A549 treated with Mapracorat at 1 μM for 4 hours (cell line): ENCODE data around the gene C4B. TPM values are rescaled to one million over a fixed set of nuclear protein-coding genes. Genes with fewer than 3 reads are reported as not detected.

ENCODE experiments used
- total RNA-seq: library from RNA; stranded (reverse); fragments of 200-300 nt; extraction: Qiagen RNA extraction; gene quantifications from 5 replicates; pipeline ENCODE4 v1.2.3, GENCODE V29; 2022

C4B gene
- 0.69 to 1.5 TPM (median 1.3 TPM) in 5 replicates for total RNA-seq

GRCh38 chr6:32014547-32014946, at the start of gene C4B:
TSS of gene C4B (plus strand) at chr6:32014795. CDS start at chr6:32014846, 51 bp downstream.

GRCh38 chr6:31971993-31972708, 42.4 kb upstream of the C4B start, which contains the start of gene DXO:
TSS of gene DXO (minus strand) at chr6:31972138. CDS start at chr6:31971675, 463 bp downstream.

GRCh38 chr6:31981744-31982143, 32.9 kb upstream of the C4B start, which contains the start of gene C4A:
TSS of gene C4A (plus strand) at chr6:31982057. CDS start at chr6:31982108, 51 bp downstream.

GRCh38 chr6:32037598-32038524, 23.3 kb downstream of the C4B start, which contains the start of gene CYP21A2:
TSS of gene CYP21A2 (plus strand) at chr6:32038415. CDS start at chr6:32038423, 8 bp downstream.

Other genes starting within 250 kb of the C4B start
- gene VWA7, start 237.5 kb upstream of the C4B start, total RNA-seq: 0.72 to 2.2 TPM (median 1.4 TPM) in 5 replicates
- 45.6 to 60.9 TPM (median 53.8 TPM) in 5 replicates for gene VARS1, start 219.0 kb upstream of the C4B start, total RNA-seq
- 51.0 to 62.8 TPM (median 60.8 TPM) in 5 replicates for gene LSM2, start 207.8 kb upstream of the C4B start, total RNA-seq
- gene HSPA1L, start 199.5 kb upstream of the C4B start, total RNA-seq: 1.3 to 1.8 TPM (median 1.5 TPM) in 5 replicates
- 132 to 252 TPM (median 194 TPM) in 5 replicates for gene HSPA1A, start 199.3 kb upstream of the C4B start, total RNA-seq
- 89.4 to 177 TPM (median 151 TPM) in 5 replicates for gene HSPA1B, start 187.1 kb upstream of the C4B start, total RNA-seq
- gene NEU1, start 152.0 kb upstream of the C4B start, total RNA-seq: 21.6 to 33.6 TPM (median 26.8 TPM) in 5 replicates
- gene SLC44A4, start 135.8 kb upstream of the C4B start, total RNA-seq: 0.15 TPM in 1 of 5 replicates, not detected in the others
- gene EHMT2, start 117.1 kb upstream of the C4B start, total RNA-seq: 19.9 to 30.0 TPM (median 29.0 TPM) in 5 replicates
- 2.4 to 4.1 TPM (median 3.7 TPM) in 5 replicates for gene ZBTB12, start 112.7 kb upstream of the C4B start, total RNA-seq
- 0.26 to 0.46 TPM (median 0.31 TPM) in 5 replicates for gene C2, start 87.1 kb upstream of the C4B start, total RNA-seq
- 1.9 to 2.3 TPM (median 2.0 TPM) in 5 replicates for gene CFB, start 68.7 kb upstream of the C4B start, total RNA-seq
- 76.0 to 93.4 TPM (median 77.7 TPM) in 5 replicates for gene NELFE, start 55.8 kb upstream of the C4B start, total RNA-seq
- 19.7 to 26.3 TPM (median 23.2 TPM) in 5 replicates for gene SKIC2, start 55.6 kb upstream of the C4B start, total RNA-seq
- 10.3 to 13.3 TPM (median 11.0 TPM) in 5 replicates for gene DXO, start 42.7 kb upstream of the C4B start, total RNA-seq
- 0.97 to 1.7 TPM (median 1.4 TPM) in 5 replicates for gene C4A, start 32.7 kb upstream of the C4B start, total RNA-seq
- not detected in 5 replicates for gene CYP21A2, start 23.6 kb downstream of the C4B start, total RNA-seq
- 0.32 to 0.76 TPM (median 0.50 TPM) in 5 replicates for gene TNXB, start 94.5 kb downstream of the C4B start, total RNA-seq
- 26.5 to 36.2 TPM (median 33.1 TPM) in 5 replicates for gene ATF6B, start 113.5 kb downstream of the C4B start, total RNA-seq
- gene FKBPL, start 115.5 kb downstream of the C4B start, total RNA-seq: 6.1 to 9.0 TPM (median 7.2 TPM) in 5 replicates
- gene PRRT1, start 137.1 kb downstream of the C4B start, total RNA-seq: 0.33 to 1.5 TPM (median 0.63 TPM) in 5 replicates
- 7.4 to 9.2 TPM (median 7.7 TPM) in 5 replicates for gene PPT2, start 139.3 kb downstream of the C4B start, total RNA-seq
- gene EGFL8, start 149.8 kb downstream of the C4B start, total RNA-seq: 0.82 to 2.3 TPM (median 1.5 TPM) in 5 replicates
- 32.4 to 41.0 TPM (median 39.0 TPM) in 5 replicates for gene AGPAT1, start 161.3 kb downstream of the C4B start, total RNA-seq
- 35.4 to 47.6 TPM (median 45.6 TPM) in 5 replicates for gene RNF5, start 163.6 kb downstream of the C4B start, total RNA-seq
- gene AGER, start 169.5 kb downstream of the C4B start, total RNA-seq: 1.2 to 2.0 TPM (median 1.3 TPM) in 5 replicates
- gene PBX2, start 175.4 kb downstream of the C4B start, total RNA-seq: 13.4 to 18.6 TPM (median 16.0 TPM) in 5 replicates
- gene GPSM3, start 177.8 kb downstream of the C4B start, total RNA-seq: 0.29 to 0.50 TPM (median 0.33 TPM) in 5 replicates
- gene NOTCH4, start 209.3 kb downstream of the C4B start, total RNA-seq: 0.81 to 1.3 TPM (median 0.86 TPM) in 5 replicates